Ectodermal cell (in vitro differentiated cells): ENCODE results near the gene OR5C1.
"Not testable (repeated sequence)": the region's sequence is repeated elsewhere in the genome, so short reads cannot be mapped to it uniquely, and the experiment has no call there.

Source experiments
- H3K27ac ChIP-seq: 2 replicates; pipeline ENCODE4 v1.7.0; 2013; ENCODE audit warnings: mild to moderate bottlenecking, low read depth, low read length; ENCODE audit not compliant: insufficient read depth, poor library complexity, severe bottlenecking
- H3K27me3 ChIP-seq: 2 replicates; pipeline ENCODE4 v1.7.0; 2013; ENCODE audit warnings: mild to moderate bottlenecking, low read length; ENCODE audit not compliant: insufficient read depth, control insufficient read depth, poor library complexity, severe bottlenecking
- H3K36me3 ChIP-seq: one replicate; pipeline ENCODE4 v1.7.0; 2013; ENCODE audit warnings: low read length; ENCODE audit not compliant: control insufficient read depth, insufficient read depth
- H3K4me1 ChIP-seq: one replicate; pipeline ENCODE4 v1.7.0; 2013; ENCODE audit warnings: low read length; ENCODE audit not compliant: control insufficient read depth, insufficient read depth
- H3K4me3 ChIP-seq: 2 replicates; pipeline ENCODE4 v1.7.0; 2013; ENCODE audit warnings: low read depth, low read length, control low read depth; ENCODE audit not compliant: insufficient read depth
- H3K9me3 ChIP-seq: 2 replicates; pipeline ENCODE4 v1.7.0; 2013; ENCODE audit warnings: mild to moderate bottlenecking, low read length, moderate library complexity; ENCODE audit not compliant: control insufficient read depth
- WGBS, 2 experiments: methylation state at CpG; one replicate each; pipeline ENCODE4 v1.1.7; 2013; ENCODE audit warnings: missing lambda C conversion rate in 2 of 2; 5-methylcytosine and 5-hydroxymethylcytosine counted together

Gene OR5C1

DNA sequence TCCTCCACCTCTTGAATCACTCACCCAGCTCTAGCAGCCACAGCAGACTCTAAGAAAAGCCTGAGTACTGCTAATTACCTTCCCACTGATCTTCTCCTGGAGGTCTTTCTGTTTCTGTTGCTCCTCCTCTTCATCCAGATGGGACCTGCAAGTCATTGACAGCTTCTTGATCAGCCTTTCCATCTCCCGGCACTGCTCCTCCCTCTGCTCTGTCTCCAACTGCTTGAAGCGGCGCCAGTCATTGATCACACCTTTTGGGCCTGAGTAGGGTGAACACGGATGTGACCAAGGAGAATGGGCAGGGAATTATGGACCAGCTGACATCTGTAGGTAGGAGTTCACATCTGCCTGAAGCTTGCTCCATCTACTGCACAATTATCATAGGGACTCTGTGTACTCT is 34.2 kb downstream of the OR5C1 start:
- no peak overlapping the region for H3K4me3 ChIP-seq
- H3K36me3 ChIP-seq: peaks cover 29% of the 10 kb centered on the region
- H3K9me3 ChIP-seq: no peaks in the 10 kb centered on the region
- WGBS, 2 experiments: 98 to 99% methylated on average over 4 of the region's 4 CpGs
- no peak overlapping the region for H3K27ac ChIP-seq
- H3K27me3 ChIP-seq: no peaks in the 10 kb centered on the region
- peaks cover 3% of the 10 kb centered on the region for H3K4me1 ChIP-seq

DNA sequence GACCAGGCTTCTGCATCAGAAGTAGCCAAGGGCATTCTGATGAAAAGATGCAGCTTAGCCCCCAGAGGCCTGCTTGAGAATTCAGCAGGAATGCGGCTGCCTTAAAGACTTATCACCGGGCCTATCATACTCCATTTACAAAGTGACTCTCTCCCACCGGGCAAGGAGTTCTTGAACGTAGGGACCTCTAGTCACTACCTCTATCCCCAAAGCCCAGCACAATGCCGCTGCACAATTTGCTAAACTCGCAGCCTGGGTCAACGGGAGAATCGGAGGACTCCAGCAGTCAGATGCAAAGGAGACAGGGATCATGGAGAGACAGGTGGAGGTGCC is 39.0 kb downstream of the OR5C1 start:
- H3K9me3 ChIP-seq: no peaks in the 10 kb centered on the region
- no peaks in the 10 kb centered on the region for H3K27me3 ChIP-seq
- WGBS, 2 experiments: 0 to 2% methylated on average over 8 of the region's 8 CpGs
- peaks cover 5% of the 10 kb centered on the region for H3K36me3 ChIP-seq
- H3K27ac ChIP-seq: peak overlapping the region; percentile 71
- peak overlapping the region; percentile 78 for H3K4me3 ChIP-seq
- peaks cover 3% of the 10 kb centered on the region for H3K4me1 ChIP-seq

DNA sequence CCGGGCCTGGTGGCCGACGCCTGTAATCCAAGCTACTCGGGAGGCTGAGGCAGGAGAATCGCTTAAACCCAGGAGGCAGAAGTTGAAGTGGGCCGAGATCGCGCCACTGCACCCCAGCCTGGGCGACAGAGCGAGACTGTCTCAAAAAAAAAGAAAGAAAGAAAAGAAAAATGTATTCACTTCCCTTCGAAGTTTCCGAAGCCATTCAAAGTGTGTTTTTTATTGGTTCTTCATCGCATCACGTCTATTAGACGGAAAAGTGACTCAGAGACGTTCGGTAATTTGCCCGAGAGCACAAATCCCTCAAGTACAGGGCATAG is 40.2 kb downstream of the OR5C1 start:
- not testable (repeated sequence) for H3K27me3 ChIP-seq, H3K4me1 ChIP-seq, H3K36me3 ChIP-seq, H3K9me3 ChIP-seq
- H3K4me3 ChIP-seq: peak overlapping the region; percentile 78
- 75 to 77% methylated on average over 18 of the region's 18 CpGs for WGBS, 2 experiments
- H3K27ac ChIP-seq: peak overlapping the region; percentile 53

DNA sequence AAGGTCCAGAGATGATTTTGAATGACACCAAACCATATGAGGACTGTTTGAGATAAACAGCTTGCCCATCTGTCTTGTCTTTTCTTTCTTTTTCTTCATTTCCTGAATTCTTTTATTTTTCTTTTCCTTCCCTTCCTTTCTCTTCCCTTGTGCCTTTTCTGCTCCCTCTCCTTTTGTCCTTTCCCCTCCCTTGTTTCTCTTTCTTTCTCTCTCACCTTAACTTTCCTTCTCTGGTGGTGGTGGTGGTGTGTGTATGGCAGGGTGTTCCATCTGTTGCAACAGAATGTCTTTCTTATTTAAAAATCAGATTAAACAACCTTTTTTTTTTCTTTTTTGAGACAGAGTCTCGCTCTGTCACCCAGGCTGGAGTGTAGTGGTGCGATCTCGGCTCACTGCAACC is 43.5 kb downstream of the OR5C1 start:
- Histone ChIP-seq H3K4me3 (no peak overlapping the region), H3K27me3 (no peaks in the 10 kb centered on the region), H3K27ac (no peak overlapping the region), H3K36me3 (no peaks in the 10 kb centered on the region), H3K9me3 (no peaks in the 10 kb centered on the region), H3K4me1 (peaks cover 8% of the 10 kb centered on the region)
- 91 to 92% methylated on average over 3 of the region's 3 CpGs for WGBS, 2 experiments

DNA sequence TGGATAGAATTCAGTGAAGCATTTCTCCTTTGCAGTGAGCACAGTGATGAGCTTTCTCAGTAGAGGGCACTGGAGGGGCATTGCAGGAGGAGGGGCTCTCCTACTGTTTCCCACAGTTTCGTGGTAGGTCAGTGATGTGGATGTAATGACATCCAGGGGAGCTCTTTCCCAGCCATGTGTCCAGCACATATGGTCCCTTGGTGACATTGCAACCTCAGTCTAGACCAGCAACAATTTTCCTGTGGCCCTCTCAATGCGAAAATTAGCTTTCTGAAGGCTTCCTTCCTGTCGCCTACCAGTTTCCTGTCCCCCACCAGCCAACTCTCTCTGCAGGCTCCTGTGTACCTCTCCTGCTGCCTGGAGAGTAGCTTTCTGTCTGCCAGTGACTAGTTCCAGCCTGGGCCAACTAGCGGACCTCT is 46.6 kb downstream of the OR5C1 start:
- Histone ChIP-seq H3K27me3 (no peaks in the 10 kb centered on the region), H3K36me3 (no peaks in the 10 kb centered on the region), H3K4me3 (no peak overlapping the region), H3K27ac (no peak overlapping the region), H3K4me1 (peaks cover 7% of the 10 kb centered on the region), H3K9me3 (no peaks in the 10 kb centered on the region)
- WGBS, 2 experiments: 66 to 67% methylated on average over 4 of the region's 4 CpGs

DNA sequence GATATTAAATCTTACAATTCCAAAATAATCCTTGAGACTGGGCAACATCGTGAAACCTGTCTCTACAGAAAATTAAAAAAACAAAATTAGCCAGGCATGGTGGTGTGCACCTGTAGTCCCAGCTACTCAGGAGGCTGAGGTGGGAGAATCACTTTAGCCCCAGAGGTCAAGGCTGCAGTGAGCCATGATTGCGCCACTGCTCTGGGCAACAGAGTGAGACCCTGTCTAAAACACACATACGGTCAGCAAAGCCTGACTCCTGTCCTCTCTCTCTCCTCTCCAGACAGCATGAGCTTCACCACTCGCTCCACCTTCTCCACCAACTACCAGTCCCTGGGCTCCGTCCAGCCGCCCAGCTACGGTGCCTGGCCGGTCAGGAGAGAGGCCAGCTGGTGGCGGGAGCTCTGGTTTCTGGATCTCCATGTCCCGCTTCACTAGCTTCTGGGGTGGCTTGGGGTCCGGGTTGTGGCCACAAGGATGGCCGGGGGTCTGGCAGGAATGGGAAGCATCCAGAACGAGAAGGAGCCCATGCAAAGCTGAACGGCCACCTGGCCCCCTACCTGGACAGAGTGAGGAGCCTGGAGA is 48.6 kb downstream of the OR5C1 start:
- peaks cover 7% of the 10 kb centered on the region for H3K4me1 ChIP-seq
- no peaks in the 10 kb centered on the region for H3K9me3 ChIP-seq
- H3K36me3 ChIP-seq: no peaks in the 10 kb centered on the region
- H3K27ac ChIP-seq: no peak overlapping the region
- H3K27me3 ChIP-seq: no peaks in the 10 kb centered on the region
- 92 to 93% methylated on average over 14 of the region's 14 CpGs for WGBS, 2 experiments
- no peak overlapping the region for H3K4me3 ChIP-seq

DNA sequence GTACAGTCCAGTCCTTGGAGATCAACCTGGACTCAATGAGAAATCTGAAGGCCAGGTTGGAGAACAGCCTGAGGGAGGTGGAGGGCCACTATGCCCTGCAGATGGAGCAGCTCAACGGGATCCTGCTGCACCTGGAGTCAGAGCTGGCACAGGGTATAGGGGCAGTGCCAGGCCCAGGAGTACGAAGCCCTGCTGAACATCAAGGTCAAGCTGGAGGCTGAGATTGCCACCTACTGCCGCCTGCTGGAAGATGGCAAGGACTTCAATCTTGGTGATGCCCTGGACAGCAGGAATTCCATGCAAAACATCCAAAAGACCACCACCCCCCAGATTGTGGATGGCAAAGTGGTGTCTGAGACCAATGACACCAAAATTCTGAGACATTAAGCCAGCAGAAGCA is 49.7 kb downstream of the OR5C1 start:
- H3K27me3 ChIP-seq, H3K9me3 ChIP-seq, H3K4me1 ChIP-seq, H3K4me3 ChIP-seq, H3K36me3 ChIP-seq, H3K27ac ChIP-seq: not testable (repeated sequence)
- 79 to 86% methylated on average over 3 of the region's 3 CpGs for WGBS, 2 experiments
